A549 treated with RU486 at 1 μM for 4 hours (cell line): ENCODE data around the gene FBP2. TPM values are rescaled to one million over a fixed set of nuclear protein-coding genes. Genes with fewer than 3 reads are reported as not detected.

Experiments
- total RNA-seq: library from RNA; stranded (reverse); fragments of 200-300 nt; extraction: Qiagen RNA extraction; gene quantifications from 5 replicates; pipeline ENCODE4 v1.2.3, GENCODE V29; 2022; ENCODE audit warnings: low read depth

FBP2 gene
- 0.07 TPM in 1 of 5 replicates, not detected in the others for total RNA-seq

GRCh38 chr9:94593459-94594345 lies at the start of gene FBP2:
TSS of gene FBP2 (minus strand) at chr9:94593824. CDS start at chr9:94593726, 98 bp downstream.

DNA sequence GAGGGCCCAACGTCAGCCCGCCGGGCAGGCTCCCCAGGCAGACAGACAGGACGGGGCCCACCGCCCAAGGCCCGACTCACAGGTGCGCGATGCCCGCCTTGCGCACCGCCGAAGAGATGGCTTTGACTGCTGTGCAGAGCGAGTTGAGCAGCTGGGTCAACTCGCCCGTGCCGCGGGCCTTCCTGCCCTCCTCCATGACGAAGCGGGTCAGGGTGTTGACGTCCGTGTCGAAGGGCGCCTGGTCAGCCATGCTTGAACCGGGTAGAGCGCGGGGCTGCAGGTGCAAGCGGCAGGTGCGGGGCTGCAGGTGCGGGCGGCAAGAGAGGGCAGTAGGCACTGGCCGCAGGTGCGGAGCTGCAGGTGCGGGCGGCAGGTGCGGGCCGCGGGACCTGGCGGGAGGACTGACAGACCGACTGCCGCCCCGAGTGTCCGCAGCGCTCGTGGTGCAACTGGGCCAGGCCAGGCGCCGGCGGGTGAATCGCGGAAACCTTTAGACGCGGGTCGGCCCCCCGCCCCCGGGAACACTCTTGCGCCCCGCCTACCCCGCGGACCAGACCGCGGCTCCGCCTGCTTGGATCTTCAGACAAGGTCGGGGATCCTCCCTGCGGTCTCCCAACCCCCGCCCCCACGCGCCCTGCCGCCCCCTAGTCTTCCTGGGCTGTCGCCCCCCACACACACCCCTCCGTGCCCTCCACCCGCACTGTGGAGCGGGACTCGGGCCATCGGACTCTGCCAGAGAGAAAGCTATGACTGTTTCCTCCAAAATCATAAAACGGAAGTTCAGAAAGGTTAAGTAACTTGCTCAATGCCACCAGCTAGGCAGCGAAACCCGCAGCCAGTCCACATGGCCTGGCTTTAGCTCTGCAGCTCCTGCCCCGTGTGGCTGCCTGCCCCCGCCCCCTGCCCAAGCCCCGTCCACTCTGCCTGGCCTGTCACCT lies 45.7 kb upstream of the FBP2 start, which contains the start of gene FBP1:
TSS of gene FBP1 (minus strand) at position 458 of the 938 bp plus-strand sequence. CDS start at position 250, 208 bp downstream.

DNA sequence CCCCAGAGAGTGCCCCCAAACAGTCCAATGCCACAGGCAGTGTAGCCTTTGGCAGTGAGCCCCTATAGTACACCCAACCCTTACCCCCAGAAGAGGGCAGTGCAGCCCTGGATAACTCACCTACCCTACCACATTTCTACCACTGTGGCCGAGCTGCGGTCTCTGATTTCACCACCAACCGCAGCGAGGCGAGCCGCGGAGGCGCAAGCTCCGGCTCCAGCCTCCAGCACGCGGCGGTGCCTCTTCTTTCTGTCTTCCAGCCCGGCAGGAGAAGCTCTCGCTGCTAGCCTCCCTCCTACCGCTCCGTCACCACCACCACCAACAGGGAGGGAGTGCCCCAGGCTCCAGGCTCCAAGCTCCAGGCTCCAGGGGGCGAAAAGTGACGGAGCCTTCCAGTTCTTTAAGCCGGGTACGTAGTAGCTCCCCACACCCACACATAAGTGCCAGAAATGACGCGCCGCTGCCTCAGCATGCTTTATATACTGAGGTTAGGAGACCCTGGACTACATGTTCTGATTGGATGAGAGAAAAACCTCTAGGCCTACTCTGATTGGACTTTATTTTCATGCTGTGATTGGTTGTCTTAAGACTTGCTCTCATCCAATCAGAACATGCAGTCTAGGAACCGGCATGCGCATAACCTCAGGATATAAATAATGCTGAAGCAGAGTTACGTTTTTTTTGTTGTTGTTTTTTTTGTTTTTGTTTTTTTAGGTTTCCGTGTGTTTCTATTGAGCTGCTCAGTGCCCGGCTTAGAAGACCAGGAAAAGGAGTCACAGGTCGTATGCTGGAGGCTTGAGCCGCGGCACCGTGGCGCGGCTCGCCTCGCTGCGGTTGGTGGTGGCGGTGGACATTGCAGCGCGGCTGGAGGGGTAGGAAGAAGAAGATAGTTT lies 38.9 kb downstream of the FBP2 start, which contains the start of gene PCAT7:
TSS of gene PCAT7 (plus strand) at position 645 of the 893 bp plus-strand sequence.

Other genes with a start within 250 kb of the FBP2 start
- 0.46 to 1.2 TPM (median 0.80 TPM) in 5 replicates for gene PCAT7, start 38.7 kb downstream of the FBP2 start, total RNA-seq
- not detected in 5 replicates for gene FBP1, start 45.7 kb upstream of the FBP2 start, total RNA-seq
- gene AOPEP, start 132.9 kb upstream of the FBP2 start, total RNA-seq = 174 to 225 TPM (median 216 TPM) in 5 replicates